Measurements from ENCODE around the gene FAM13C.

FAM13C gene

DNA sequence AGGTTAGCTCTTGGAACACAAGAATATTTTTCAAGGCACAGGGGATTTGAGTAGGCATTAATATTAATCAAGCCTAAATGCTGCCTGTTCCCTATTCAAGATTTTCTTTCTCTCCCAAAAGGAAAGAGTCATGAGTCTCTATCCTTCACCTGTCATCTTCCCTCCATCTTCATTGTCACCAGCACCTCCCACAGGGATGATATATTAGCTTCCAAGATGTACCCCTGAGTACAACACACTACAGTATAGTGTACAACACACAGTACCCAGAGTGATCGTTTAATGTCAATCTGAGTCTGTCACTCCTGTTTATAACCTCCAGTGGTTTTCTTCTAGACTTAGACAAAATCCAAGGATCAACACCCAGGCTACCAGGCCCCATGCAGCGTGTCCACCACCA is 50.1 kb downstream of the FAM13C start:
- DNase-seq: no peak

DNA sequence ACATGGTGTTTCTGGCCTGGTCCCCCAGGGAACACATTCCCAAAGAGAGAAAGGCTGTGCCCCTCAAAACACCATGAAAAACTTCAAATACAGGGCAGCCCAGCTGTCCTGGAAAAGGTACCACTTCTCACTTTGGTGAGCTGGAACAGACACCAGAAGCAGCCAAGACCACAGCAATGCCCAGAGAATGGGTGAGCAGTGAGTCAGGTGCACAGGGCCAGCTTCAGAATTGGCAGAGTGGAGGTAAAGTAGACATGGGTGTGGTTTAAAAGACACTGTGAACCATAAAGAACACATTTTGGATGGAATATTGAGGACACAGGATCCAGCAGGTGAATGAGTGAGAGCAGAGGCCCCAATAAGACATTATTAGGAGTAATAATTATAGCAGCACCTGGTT is 51.3 kb downstream of the FAM13C start:
- DNase-seq: no peak

GRCh38 chr10:59310324-59310914 is 51.9 kb downstream of the FAM13C start:
- DNase-seq: no peak

DNA sequence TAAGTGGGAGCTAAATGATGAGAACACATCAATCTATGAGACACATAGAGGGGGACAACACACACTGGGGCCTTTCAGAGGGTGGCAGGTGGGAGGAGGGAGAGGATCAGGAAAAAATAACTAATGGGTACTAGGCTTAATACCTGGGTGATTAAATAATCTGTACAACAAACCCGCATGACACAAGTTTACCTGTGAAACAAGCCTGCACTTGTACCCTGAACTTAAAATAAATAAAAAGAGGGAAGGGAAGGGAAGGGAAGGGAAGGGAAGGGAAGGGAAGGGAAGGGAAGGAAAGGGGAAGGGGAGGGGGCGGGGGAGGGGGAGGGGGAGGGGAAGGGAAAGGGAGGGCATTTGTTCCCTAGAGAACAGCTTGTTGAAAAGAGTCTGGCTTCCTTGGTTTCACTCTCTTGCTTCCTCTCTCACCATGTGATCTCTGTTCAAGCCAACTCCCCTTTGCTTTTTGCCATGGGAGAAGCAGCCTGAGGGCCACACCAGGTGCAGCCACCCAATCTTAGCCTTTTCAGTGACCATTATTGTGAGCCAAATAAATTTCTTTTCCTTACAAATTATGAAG is 57.7 kb downstream of the FAM13C start:
- DNase-seq: no peak

- no peak for DNase-seq
These were observed 59.3 kb downstream of the FAM13C start for GRCh38 chr10:59303018-59303417.

- no peak for DNase-seq
These were observed 60.0 kb downstream of the FAM13C start for GRCh38 chr10:59302381-59302780.

- DNase-seq: no peak
These were observed 61.1 kb downstream of the FAM13C start for GRCh38 chr10:59301067-59301754.

DNA sequence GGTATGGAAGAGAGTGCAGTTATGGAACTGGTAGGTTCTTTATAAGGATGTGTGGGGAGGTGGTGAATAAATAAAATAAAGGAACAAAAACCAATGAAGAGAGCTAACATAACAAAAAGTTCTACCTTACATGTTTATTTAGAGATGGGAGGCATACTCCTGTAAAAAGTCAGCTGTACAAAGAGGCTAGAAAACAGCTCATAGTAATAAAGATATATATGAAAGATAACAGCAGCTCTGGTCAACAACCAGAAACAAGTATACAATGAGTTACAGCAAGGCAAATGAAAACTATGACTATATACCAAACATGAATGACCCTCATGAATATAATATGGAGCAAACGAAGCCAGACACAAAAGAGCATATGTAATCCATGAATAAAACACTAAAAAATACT is 62.0 kb downstream of the FAM13C start:
- no peak for DNase-seq

DNA sequence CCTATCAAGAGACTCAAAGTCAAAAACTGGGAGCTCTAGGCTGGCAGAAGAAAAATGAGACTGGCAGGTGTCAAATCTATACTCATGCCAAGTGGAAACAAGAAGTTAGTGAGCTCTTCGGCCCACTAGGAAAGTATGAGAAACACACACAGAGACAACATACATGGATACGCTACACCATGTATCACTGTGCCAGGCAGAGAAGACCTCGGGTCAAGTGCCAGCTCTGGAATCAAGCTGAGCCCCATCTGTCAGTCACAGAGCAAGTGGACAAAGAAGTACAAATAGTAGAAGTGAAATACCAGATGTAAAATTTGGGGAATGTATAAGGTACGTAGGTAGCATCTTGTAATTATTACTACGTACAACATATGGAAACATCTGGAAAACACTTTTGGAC is 62.4 kb downstream of the FAM13C start:
- no peak for DNase-seq

- no peak for DNase-seq
These were observed 71.9 kb downstream of the FAM13C start for GRCh38 chr10:59290448-59290847.

GRCh38 chr10:59289853-59290252 is 72.5 kb downstream of the FAM13C start:
- no peak for DNase-seq

- DNase-seq: no peak
These were observed 74.6 kb downstream of the FAM13C start for GRCh38 chr10:59287587-59288255.

- DNase-seq: no peak
These were observed 76.5 kb downstream of the FAM13C start for GRCh38 chr10:59285848-59286247.

DNA sequence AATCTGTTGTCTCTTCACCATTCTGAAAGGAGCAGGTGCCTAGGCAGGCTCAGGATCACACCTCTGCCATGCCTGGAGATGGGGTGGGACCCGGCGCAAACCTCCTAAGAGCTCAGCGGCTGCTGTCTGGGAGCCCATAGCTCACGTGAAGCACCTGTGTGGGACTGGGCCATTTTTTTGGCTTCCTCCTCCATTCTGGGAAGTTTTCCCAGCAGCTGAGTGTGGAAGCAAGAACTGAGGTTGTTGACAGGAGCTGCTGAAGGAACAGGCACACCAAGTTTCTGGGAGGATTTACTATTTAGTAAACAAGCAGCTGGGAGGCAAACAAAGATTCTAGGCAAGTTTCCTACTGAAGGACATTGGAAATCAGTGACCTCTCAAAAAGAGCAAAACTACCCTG is 77.3 kb downstream of the FAM13C start:
- DNase-seq: no peak

GRCh38 chr10:59284118-59284975 is 78.0 kb downstream of the FAM13C start:
- DNase-seq: no peak

DNA sequence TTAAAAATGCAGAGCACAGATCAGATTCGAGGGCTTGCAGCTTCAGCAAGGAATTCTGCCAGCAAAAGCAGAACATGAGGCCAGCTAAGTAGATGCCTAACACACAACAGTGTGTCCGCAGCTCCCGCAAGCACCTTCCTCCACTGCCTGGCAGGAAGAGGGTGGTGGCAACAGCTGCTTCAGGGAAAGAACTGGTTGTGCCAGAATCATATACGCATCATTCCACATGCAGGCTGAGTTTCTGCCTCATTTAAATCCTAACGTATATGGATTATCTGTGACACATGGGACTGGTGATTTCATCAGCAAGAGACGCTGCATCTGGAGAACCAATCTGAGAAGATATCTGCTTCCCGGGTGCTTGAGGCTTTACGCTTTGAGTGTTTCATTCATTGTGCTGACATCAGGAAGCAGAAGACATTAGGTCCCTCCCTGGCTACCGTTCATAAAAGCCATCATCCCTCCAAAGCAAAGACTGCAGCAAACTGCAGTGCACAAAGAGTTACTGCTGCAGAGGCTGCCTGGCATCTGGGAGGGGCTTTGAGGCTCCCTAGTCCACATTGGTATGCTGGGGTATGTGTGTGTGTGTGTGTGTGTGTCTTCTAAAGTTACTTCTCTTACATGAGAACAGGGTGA is 78.8 kb downstream of the FAM13C start:
- no peak for DNase-seq

DNA sequence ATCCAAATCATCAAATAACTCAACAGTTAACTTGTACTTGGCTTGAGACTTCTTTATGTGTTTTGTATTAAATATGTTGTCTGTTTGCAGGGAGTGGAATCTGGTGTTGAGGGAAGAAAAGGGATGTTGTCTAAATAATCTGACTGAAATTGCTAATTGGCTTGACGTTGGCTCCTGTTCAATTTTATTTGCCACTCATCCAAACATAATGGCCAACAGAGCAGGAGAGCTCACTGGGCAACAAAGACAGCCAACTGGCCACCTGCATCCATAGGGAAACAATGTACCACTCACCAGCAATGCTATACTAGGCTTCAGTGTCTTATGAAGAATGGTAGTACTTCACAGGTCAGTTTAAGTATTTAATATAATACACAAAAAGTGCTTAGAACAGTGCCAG is 80.5 kb downstream of the FAM13C start:
- no peak for DNase-seq

GRCh38 chr10:59279991-59280505 is 82.3 kb downstream of the FAM13C start:
- DNase-seq: no peak

- DNase-seq: no peak
These were observed 82.9 kb downstream of the FAM13C start for GRCh38 chr10:59279476-59279875.

DNA sequence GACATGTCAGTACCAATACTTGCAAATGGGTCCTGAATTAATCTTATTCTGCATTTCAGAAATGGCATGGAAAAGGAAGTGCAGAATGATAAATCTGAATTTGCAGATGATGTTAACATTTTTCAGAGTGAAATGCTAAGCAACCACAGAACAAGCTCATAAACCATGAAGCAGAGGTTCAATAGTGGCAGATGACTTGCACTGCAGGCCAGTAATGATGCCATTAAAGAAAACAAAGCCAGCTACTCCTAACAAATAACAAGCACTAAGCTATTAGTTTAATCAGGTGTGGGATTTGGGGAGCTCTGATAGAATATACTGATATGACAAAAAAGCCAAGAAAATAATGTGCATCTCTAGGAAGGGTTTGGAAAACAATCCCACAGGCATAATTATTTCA is 85.4 kb downstream of the FAM13C start:
- DNase-seq: no peak

GRCh38 chr10:59276133-59276532 is 86.2 kb downstream of the FAM13C start:
- no peak for DNase-seq

GRCh38 chr10:59273445-59273844 is 88.9 kb downstream of the FAM13C start:
- DNase-seq: no peak

Measured in NCI-H187 treated with DMSO at 0.1 percent for 48 hours (cell line).